ENCODE measurements around the gene PPT2. TPM values are rescaled to one million over a fixed set of nuclear protein-coding genes. Genes with fewer than 3 reads are reported as not detected.

PPT2 gene
- total and polyA plus RNA-seq, 2 of the 8 experiments (the other 6 are each of a cell fraction or from before 2014, with no cell fraction given), result 24.1 to 39.5 TPM

DNA sequence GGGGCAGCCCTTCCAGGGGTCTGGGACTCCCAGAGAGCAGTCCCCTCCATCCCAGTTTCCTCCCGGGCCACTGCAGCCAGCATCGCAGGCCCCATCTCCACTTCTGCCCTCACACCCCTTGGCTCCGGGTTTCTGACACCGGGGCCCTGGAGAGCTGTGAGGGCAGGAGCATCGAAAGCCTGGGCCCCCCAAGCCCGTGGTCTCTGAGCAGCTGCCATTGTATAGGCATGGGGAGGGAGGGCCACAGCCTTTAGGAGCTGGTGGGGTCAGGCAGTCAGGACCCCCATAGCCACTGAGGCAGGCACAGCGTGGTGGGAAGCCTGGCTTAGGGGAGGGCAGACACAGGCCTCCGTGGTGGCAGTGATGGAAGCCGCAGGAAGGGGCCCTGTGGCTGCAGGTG is 48.2 kb downstream of the PPT2 start (continued):
- TF ChIP-seq RAD21 (IDR thresholded peaks at IDR 0.05 in 1 of 2, conservative IDR thresholded peaks at IDR 0.05 in 1 of 2; ENCODE audit: low read depth in 2 of 2, low read length in 2 of 2) (no peak), HDAC6 (IDR thresholded peaks at IDR 0.05; ENCODE audit: low read depth, low read length) (no peak)

Measured in H1 (cell line).